Measurements from ENCODE around the gene HIVEP2.

HIVEP2 gene

DNA sequence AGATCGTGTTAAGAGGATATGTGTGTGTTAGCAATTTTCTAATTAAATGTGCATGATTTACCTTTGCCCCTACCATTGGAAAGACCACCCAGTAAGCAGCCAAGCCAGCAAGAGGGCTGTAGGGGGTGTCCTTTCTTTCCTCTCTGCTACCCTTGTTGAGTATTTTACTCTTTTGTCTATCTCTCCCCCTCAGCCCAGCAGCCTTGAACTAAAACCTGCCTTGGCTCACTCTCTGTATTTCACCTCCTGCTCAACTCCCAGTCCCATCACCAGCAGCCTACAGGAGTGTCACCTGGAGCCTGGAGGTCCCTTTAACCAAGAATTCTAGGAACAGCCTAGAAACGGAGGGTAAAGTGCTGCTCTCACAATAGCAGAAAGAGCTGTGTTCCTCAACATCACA, 81.0 kb downstream of the HIVEP2 start:
- no peak for DNase-seq (ENCODE audit: low spot score)

DNA sequence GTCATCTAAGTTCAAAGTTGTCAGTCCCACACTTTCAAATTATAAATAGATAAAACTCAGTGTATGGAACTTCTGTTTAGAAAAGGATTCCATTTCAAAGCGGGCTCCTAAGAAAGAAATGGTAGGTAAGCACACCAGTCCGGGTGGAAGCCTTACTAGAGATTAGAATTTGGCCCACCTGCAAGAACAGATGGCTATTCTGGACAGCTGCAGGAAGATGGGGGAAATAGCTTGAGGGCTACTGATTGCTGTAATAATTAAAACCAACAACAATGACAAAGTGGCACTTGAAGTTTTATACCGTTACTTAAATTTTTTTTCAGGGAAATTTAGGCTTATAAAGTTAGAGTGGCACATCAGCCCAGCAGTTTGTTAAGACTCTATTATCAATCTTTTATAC, 83.3 kb downstream of the HIVEP2 start:
- no peak for DNase-seq (ENCODE audit: low spot score)

DNA sequence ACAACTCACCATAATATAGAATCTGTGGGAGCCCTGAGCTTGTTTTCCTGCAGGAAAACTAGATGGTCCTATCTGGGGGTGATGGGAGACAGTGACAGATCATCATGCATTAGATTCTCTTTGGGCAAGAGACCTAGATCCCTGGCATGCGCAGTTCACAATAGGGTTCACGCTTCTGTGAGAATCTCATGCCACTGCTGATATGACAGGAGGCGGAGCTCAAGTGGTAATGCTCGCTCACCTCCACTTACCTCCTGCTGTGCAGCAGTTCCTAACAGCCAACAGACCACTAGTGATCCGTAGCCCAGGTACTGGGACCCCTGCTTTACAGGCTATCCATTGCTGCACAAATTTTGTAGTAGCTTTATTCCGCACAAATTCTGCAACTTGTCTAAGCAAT, 84.5 kb downstream of the HIVEP2 start:
- DNase-seq (ENCODE audit: low spot score): no peak

- no peak for DNase-seq (ENCODE audit: low spot score)
Observed at GRCh38 chr6:142857796-142858555, 87.0 kb downstream of the HIVEP2 start.

- DNase-seq (ENCODE audit: low spot score): no peak
Observed at GRCh38 chr6:142857233-142857761, 87.7 kb downstream of the HIVEP2 start.

- DNase-seq (ENCODE audit: low spot score): no peak
Observed at GRCh38 chr6:142856624-142857232, 88.2 kb downstream of the HIVEP2 start.

DNA sequence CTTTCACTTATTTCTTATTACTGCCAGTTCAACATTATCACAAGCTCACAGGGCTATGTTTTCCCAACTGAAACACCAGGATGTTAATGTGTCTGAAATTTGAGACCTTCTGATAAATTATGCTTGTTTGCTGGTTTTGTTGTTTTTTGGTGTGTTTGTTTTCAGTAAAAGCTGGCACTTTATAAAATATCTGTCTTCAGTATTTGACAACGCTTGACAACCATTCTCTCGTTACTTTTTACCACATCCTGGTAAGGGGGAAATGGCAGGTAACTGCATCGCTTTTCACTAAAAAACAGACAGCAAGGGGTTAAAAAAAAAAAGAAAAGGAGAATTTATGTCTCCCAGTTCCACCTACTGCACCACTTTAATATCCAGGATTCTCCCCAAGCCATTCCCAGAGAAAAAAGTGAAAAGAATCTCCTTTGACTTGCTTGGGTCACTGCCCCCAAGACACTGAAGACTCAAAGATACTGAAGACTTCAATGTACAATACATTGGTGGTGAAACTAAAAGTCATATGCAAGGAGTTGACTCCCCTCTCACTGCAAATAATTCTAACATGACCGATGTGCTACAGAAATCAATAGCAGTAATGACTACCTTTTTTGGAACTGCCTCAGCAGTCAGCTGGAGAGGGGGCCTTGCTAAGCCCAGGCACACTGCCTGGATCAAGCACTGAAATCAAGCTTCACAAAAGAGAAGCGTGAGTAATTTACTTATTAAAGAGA, 88.9 kb downstream of the HIVEP2 start:
- DNase-seq (ENCODE audit: low spot score): no peak

GRCh38 chr6:142854589-142855488, 90.1 kb downstream of the HIVEP2 start:
- no peak for DNase-seq (ENCODE audit: low spot score)

- peak; percentile 25 for DNase-seq (ENCODE audit: low spot score)
Observed at GRCh38 chr6:142853244-142854180, 91.5 kb downstream of the HIVEP2 start.

DNA sequence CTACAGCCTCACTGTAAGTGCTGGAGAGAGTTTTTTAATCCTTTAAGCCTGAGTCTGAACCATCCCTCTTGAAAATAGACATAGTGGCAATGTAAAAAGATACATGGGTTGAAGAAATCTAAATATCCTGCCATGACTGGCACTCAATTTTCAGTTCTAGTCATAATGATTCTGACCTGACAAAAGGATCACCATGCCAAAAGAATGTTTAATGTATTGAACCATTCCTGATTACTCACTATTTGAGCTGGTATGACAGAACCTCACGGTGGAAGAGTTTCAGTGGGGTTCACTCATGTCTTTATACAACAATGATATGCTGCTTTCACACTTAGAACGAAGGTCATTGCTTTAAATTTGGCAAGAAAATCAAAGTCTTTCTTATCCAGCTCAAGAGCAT, 93.4 kb downstream of the HIVEP2 start:
- DNase-seq (ENCODE audit: low spot score): no peak

DNA sequence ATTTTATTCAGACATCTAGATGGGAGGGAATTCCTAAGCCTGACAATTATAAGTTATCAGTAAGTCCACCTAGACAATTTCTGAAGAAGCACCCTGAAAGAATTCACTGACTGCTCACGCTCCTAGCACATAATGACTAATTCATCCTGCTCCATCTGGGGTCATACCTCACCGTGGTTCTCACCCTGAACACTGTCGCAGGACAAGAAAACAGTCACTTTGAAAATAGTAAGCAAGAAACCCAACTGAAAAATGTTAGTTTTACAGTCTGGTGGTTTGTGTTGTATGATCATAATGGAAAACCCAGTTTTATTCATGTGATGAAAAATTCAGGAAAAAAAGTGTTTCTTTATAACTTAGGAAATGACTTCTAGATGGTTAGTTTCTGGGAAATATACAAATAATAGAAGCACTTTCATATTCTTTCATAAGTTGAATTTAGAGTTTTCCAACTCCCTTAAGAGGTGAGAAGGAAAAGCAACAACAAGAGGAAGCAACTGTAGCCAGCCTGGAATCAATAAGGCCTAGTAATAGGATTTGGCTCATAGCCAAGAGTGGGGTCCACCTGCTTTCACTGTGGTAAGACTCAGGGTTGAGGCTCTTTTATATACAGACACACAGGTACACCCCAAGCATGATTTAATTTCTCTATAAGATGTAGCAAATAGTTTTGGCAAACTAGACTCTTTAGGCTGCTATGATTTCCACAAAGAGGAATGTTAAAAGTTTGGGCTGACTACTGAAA, 94.1 kb downstream of the HIVEP2 start:
- DNase-seq (ENCODE audit: low spot score): no peak

GRCh38 chr6:142848976-142849375, 96.0 kb downstream of the HIVEP2 start:
- no peak for DNase-seq (ENCODE audit: low spot score)

DNA sequence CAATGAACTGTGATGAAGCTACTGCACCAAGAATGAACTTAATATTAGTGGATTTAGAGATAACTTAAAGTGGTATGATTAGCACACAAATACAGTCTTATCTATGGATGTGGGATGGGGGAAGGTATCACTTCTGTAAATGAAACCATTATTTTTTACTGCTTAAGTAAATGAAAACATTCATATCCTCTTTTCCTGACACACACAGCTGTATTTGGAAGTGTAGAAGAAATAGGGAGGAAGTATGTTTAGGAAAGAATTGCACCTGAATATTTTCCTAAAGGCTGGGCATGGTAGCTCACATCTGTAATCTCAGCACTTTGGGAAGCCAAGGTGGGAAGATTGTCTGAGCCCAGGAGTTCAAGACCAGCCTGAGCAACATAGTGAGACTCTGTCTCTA, 96.8 kb downstream of the HIVEP2 start:
- no peak for DNase-seq (ENCODE audit: low spot score)

DNA sequence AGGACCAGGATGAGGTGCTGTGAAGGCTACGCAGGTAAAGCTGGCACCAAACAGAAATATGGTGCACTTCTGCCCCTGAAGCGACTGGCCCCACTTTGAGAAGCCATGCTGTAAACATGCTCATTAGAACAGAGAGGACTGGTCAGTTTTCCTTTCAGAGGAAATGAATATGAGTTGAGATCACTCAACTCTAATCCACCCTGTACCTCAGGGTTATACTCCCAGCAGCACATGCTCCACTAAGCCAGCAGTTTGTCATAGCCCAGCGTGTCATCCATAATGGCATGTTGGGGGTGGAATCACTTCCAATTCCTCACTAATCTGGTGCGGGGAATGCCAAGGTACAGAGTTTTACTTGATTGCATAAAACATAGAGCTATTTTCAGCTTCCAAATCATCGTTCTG, 98.1 kb downstream of the HIVEP2 start:
- peak; percentile 41 for DNase-seq (ENCODE audit: low spot score)

DNA sequence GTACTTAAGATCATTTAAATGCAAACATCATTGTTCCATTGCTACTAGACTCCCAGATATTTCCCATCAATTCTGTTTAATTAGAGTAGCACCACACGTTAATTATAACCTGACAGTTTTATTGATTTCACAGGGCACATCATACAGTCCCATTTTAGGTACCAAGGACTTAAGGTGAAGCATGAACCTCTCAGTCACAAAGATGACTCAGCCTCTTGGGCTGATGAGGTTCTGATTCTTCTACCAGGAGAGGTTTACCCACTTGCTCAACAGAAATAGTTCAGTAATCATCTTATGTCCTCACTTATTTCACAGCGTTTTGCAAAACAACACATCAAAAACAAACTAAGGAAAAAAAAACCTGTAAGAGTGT, 98.5 kb downstream of the HIVEP2 start:
- DNase-seq (ENCODE audit: low spot score): no peak

GRCh38 chr6:142845624-142846458, 99.1 kb downstream of the HIVEP2 start:
- DNase-seq (ENCODE audit: low spot score): peak; percentile 91

GRCh38 chr6:142845143-142845571, 99.8 kb downstream of the HIVEP2 start:
- DNase-seq (ENCODE audit: low spot score): peak; percentile 42

DNA sequence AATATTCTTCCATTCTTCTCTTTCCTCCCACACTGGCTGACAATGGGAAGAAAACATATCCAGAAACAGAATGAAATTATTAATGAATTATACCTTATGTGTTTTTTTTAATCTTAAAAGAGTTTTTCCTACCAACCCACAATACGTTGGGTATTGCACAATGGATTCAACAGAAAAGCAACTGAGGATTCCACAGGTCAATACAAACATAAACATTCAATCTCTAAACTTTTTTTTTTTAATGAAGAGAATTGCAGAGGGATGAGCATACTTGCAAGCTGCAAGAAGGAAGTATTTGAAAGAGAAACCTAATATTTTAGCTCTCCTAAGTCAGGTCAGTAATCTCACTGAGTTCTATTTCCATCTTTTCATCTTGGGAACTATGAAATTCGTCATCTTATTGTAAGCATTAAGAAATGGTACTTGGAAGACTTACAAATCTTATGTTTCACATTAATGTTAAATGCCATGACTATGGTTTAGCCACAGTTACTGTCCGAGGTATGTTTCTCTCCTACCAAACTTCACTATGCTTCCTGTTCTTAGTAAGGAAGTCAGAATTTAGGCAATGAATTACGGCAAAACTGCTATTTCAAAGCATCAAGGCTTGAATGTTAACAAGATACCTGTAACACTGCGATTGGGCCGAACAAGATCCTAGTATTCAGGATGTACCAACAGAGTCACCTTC, 100.8 kb downstream of the HIVEP2 start:
- DNase-seq (ENCODE audit: low spot score): no peak

Data from LoVo (cell line).